DMS53 (cell line): ENCODE results near the gene USO1.
"Not testable (repeated sequence)": the region's sequence is repeated elsewhere in the genome, so short reads cannot be mapped to it uniquely, and the experiment has no call there.

Experiments
- DNase-seq: peaks from one replicate; lab custom pipeline; 2025; lab: John Stamatoyannopoulos, UW

Gene USO1, protein sequence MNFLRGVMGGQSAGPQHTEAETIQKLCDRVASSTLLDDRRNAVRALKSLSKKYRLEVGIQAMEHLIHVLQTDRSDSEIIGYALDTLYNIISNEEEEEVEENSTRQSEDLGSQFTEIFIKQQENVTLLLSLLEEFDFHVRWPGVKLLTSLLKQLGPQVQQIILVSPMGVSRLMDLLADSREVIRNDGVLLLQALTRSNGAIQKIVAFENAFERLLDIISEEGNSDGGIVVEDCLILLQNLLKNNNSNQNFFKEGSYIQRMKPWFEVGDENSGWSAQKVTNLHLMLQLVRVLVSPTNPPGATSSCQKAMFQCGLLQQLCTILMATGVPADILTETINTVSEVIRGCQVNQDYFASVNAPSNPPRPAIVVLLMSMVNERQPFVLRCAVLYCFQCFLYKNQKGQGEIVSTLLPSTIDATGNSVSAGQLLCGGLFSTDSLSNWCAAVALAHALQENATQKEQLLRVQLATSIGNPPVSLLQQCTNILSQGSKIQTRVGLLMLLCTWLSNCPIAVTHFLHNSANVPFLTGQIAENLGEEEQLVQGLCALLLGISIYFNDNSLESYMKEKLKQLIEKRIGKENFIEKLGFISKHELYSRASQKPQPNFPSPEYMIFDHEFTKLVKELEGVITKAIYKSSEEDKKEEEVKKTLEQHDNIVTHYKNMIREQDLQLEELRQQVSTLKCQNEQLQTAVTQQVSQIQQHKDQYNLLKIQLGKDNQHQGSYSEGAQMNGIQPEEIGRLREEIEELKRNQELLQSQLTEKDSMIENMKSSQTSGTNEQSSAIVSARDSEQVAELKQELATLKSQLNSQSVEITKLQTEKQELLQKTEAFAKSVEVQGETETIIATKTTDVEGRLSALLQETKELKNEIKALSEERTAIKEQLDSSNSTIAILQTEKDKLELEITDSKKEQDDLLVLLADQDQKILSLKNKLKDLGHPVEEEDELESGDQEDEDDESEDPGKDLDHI

DNA sequence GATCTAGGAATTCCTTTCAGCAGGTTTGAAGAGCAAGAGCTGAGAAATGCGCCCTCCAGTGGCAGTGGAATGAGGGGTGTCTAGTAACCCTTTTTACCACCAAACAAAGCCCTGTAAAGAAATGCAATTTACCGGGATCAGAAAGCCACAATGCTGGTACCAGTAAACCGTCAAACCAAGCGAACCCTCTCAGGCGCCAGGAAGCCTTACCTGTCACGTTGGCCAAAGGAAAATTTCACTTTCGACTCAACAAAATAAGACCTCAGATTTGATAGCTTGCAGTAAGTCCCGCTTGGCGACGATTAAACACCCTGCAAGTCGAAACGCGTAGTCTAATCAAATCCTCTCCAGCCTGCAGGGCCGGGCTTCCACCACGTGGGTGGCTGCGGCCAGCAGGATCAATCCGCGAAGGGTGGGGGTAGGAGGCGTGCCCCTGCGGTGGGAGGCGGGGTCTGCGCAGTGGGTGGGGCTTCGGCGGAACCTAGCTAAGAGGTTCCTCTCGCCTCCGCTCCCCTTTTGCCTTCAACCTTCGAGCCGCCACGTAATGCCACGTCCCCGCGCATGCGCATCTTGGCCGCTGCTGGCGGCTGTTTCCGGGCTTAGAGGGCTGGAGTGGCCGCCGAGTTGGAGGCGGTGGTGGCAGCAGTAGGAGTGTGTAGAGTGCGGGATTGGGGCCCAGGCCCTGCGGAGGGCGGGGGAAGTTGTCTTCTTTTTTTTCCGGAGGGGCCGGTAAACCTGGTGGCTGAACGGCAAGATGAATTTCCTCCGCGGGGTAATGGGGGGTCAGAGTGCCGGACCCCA is at the start of gene USO1:
Gene USO1 (plus strand): TSS at position 512 of the 801 bp plus-strand sequence. CDS start 243 bp downstream, at position 755.
- DNase-seq, result peak; percentile 98

DNA sequence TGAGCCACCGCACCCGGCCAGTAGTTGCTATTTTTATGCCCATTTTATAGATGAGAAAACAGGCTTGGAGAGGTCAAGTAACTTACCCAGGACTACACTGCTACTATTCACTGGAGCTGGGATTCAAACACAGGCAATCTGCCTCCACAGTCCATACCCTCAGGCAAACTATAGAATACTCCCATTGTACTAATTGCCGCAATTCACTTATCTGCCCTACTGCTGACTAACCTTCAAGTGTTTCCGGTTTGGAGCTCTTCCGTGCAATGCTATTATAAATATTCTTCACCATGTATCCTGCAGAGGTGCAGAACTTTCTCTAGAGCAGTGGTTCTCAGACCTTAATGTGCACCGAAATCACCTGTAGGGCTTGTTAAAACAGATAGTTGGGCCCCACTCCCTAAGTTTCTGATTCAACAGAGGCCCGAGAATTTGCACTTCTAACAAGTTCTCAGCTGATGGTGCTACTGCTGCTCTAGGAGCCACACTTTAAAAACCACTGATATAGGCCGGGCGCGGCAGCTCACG is 49.3 kb upstream of the USO1 start:
- DNase-seq, result no peak

DNA sequence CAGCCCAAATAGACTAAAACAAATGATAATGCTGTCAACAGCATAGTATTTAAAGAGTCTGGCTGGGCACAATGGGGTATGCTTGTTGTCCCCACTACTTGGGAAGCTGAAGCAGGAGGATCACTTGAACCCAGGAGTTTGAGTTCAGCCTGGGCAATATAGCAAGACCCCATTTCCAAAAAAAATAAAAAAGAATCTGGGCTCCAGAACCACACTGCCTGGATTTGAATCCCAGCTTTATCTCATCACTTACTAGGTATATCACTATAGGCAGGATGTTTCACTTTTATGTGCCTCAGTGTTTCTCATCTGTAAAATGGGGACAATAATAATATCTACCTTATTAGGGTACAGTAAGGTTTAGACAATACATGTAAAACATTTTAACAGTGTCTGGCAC is 45.9 kb upstream of the USO1 start:
- no peak for DNase-seq

DNA sequence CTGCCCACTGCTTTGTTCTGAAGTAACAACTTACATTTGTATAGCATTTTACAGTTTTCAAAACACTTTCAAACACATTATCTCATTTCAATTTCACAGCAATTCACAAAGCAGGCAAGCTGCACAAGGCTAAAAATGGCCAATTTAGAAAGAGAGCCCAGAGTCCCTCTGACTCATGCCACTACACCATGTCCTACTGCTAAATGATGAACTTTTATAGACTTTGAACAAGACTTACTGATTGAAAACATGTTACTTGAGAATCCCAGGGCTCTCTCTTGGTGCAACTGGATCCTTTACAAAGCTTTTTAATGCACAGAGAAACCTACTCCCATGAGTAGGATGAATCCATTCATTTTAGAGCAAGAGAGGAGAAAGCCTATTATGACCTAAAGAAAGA is 45.4 kb upstream of the USO1 start:
- DNase-seq, result no peak

DNA sequence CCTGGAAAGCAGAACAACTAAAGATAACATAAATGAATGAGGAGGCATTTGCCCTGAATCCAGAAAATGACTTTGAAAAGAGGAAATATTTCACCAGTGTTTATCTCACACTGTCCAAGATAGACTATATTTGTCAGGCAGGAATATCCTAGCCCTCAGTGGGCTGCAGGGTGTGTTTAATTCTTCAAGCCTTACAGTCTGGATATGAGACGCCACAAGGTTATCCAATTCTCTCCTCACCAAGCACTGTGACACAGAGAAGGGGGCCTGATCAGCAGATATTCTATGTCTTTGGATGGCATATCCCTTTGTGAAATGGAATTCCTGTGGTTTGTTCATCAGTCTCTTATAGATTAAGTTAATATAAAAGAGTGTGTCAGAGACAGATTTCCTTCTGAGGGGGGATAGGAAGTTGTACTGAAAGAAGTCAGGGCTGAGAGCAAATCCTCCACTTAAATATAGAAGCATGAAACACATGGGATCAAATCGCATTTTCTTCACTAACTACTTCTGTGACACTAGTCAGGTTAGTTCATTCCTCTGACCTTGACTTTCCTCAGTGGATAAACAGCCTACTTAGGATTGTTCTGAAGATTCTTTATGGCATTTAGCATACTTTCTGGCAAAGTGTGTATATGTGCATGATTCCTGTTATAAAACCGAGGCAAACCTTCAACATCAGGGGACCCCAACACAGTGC is 44.4 kb upstream of the USO1 start:
- no peak for DNase-seq

DNA sequence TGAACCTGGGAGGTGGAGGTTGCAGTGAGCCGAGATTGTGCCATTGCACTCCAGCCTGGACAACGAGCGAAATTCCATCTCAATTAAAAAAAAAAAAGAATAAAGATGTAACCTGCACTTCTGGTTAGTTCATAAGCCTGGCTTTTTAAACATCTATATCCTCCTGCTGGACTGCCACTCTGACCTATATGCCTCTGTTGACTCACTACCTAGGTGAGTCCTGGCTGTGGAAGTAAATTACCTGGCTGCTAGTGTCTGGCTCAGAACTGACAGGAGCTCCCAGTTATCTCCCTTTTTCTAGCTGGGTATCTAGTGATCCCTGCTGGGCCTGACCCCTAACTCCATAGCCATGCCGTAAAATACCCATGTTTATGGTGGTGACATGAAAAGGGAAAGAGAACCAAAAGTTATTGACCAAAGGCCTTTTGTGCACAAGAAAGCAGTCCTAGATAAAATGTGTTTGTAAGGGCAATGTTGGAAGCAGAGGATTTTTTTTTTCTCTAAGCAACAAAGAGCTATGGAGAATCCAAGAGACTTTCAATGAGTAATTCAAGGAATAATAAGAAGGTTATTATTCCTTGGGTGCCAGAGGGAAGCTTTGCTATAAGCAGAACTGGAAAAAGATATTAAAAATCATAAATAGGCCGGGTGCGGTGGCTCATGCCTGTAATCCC is 40.8 kb upstream of the USO1 start:
- DNase-seq, result no peak

DNA sequence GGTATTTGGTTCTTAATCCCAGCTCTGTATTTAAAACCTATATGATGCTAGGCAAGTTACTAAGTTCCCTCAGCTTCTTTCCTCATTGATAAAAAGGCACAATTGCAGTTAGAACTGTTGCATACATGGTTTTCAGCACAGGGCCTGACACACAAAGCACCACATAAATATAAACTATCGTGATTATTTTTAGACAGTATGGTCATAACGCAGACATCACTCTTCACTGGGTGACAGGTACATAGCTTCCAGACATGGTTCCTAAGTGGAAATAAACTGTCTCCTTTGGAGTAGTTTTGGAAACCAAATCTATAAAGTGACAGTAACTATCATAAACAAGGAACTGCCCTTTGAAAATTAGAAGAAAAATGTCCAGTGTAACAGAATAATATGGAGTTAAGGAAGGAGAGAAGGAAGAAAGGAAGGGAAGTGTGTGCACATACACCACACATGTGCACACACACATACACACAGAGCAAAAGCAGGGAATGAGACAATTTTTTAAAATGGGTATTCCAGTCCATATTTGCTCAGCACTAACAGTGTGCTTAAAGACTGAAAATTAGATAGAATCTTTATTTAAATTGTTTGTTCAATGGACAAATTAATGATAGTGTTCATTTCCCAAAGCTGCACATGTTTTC is 38.7 kb upstream of the USO1 start:
- no peak for DNase-seq

DNA sequence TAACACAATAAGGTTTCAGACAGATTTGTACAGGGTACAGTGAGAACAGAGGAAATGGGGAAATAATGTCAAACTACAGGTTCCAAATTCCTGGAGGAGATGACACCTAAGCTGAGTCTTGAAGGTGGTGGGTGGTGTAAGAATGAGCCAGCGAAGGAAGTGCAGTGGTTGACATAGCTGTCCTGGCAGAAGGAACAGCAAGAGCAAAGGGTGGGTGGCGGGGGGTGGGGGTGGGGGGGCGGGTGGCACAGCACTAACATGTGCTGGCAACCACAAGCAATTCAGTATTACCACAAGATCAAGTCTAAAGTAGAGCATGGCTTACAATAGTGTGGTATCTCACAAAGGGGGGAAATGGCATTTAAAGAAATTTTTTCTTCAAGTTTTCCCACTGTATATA is 38.0 kb upstream of the USO1 start:
- DNase-seq, result no peak

DNA sequence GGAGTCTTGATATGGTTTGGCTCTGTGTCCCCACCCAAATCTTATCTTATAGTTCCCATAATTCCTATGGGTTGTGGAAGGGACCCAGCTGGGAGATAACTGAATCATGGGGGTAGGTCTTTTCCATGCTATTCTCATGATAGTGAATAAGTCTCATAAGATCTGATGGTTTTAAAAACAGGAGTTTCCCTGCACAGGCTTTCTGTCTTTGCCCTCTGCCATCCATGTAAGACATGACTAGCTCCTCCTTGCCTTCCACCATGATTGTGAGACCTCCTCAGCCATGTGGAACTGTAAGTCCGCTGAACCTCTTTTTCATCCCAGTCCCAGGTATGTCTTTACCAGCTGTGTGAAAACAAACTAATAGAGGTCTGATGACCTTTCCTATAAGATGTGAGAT is 37.3 kb upstream of the USO1 start:
- DNase-seq, result not testable (repeated sequence)

DNA sequence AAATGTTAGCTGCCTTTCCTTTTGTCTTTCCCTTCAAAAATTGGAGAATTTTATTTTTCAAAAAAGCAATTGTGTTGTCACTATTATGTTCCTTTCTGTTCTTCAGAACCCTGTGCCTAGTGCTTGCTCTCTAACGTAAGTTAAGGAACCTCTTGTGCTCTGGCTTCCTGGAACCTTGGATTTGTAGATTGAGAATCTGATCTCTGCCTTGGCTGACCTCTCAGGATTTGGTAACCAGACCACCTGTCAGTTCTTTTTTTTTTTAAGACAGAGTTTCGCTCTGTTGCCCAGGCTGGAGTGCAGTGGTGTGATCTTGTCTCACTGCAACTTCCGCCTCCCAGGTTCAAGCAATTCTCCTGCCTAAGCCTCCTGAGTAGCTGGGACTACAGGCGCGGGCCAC is 32.3 kb upstream of the USO1 start:
- DNase-seq, result not testable (repeated sequence)

DNA sequence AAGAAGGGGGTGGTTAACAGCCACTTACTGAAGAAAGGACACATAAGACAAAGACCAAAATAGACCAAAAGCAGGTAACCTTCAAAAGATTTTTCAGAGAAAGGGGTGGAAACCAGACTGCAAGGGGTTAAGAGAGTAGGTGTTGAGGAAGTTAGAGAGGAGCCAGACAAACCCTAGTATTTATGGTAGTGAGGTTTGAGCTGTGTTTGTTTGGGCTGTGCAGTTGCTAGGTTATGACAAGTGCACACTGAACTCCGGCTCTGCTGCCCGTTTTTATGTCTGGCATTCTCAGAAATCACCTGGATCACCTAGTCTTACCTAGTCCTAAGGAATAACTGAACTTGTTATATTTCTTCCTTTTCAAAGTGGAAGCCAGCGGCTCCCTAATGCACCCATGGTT is 28.3 kb upstream of the USO1 start:
- peak; percentile 21 for DNase-seq

DNA sequence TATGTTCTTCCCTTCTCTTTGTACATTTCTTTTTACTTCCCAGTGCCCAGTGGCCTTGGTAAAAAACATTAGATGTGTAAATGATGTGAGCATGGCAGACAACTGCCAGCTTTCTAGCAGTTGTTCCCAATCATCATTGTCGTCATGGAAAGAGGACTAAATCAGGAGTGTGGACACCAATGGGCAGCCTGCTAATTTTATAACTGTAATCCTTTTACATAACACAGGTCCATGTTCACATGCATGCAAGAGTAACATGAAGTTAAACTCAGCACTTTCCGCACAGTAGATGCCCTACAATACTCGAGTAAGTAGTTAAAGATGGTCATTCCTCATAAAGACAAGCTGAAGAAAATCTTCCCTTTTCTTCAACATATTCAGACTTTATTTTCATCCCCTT is 27.8 kb upstream of the USO1 start:
- DNase-seq, result no peak

DNA sequence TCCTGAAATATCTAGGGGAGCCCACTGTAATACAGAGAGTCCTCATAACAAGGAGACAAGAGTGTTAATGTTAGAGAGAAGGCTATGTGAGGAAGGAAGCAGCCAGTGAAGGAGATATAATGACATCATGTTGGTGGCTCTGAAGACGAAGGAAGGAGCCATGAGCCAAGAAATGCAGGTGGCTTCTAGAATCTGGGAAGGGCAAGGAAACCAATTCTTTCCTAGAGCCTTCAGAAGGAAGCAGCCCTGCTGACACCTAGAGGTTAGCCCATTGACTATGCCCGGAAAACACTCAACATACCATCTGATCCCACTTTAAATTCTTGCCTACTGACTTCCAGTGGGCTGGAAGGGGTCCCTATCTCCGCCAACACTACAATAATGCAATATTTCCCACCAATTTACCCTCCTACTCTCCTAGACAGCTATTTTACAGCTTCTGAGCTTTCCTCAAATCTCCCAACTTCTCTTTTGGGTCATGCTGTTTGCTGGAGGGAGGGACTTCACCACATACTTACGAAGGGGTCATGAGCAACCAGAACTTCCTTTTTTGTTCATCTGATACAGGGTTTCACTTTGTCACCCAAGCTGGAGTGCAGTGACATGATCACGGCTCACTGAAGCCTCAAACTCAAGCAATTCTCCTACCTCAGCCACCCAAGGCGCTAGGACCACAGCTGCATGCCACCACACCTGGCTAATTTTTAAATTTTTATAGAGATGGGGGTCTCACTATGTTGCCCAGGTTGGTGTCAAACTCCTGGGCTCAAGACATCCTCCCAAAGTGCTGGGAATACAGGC is 26.0 kb upstream of the USO1 start:
- DNase-seq, result no peak

DNA sequence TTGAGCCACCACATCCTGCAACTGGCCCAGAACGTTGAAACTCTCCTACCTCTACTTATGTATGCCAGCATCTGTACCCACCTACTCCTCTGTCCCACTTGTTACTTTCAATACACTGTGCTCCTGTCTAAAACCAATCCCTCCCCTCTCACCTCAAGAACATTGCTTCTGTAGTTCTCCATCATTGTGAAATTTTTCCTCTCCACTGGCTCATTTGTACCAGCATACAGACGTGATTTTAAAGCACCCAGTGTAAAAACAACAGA is 25.5 kb upstream of the USO1 start:
- DNase-seq, result no peak

DNA sequence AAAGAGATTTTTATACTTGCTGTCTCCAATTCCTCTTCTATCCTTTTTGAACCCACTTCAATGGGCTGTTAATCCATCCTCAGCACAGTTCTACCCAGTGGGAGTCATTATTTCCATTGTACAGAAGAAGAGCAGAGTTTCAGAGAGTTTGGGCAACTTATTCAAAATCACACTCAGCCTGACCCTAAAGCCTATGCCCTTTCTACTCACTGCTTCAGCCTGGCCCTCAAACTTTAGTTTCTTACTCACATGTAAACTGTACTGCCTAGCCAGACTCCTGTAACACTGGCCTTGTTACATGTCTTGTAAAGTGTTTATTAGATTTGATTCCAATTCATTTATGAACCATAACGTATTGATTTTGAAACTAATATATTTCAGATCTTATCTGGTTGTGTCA is 25.1 kb upstream of the USO1 start:
- no peak for DNase-seq

DNA sequence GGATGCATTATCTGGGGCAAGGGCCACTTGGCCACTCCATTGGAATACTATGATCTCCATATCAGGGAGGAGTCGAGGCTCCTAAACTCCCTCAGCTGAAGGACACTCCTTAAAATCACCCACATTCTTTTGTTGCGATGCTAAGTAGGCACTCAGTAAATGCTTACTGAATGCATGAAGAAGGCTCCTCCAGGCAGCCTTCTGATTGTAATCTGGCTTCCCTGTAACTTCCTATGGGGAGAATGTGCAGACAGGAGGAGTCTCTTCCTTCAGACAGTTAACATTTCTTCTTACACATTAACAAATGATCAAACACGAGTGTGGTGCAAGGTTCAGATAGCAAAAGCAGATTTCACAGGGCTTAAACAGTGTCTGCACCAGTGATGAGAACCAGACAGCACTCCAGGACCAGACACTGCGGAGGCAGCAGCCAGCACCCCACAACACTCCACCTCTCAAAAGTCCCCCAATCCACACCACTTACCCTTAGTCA is 21.4 kb upstream of the USO1 start:
- no peak for DNase-seq

DNA sequence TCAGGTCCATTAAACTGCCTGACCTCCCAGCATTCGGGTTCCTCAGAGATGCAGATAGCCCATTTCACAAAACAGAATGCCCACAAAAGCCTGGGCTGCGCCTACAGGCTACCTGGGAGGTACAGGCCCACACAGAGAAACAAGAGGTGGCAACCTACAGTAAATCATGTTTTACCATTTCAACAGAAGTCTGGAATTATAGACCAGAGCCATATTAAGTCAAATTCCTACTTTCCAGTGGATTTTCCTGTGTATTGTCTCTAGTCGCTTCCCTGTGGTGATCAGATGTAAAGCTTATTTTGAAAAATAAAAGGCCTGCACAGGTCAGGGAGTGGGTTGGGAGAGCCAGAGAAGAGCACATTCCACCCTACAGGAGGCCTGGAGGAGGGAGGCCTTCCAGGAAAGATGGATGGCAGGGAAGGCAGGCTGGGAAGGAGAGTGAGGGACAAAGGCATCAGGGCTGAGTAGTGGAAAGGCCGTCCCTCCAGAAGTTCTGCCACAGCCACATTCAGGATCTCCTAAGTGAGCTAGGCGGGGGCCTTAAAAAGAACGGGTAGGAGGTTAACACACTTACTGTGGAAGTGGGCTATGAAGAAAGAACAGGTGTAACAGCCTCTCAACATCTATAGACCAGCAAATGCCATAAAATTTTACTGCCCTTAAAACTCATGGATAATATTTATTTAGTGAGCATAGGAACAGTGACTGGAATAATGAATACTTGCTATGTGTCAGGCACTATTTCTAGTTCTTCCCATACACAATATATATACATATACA is 19.0 kb upstream of the USO1 start:
- DNase-seq, result no peak

DNA sequence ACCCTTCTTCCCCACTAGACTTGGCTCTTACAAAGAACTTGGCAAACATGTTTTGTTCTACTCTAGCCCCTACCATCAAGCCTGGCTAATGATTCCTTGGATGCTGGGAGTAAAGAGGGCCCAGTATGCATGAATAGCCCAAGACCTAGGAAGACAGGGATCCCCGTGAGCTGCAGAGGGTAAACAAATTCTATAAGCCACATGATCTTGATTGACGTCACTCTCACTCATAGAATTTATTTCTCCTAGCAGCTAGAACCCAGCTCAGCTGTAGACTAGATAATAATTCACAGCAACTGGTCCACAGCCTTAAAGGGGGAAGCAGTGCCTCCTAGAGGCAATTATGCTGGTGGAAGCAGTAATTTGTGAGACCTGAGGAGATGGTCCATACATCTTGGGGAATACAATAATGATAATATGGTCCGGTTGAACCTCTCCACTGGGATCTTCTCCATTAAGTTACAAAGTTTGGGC is 16.1 kb upstream of the USO1 start:
- peak; percentile 17 for DNase-seq

DNA sequence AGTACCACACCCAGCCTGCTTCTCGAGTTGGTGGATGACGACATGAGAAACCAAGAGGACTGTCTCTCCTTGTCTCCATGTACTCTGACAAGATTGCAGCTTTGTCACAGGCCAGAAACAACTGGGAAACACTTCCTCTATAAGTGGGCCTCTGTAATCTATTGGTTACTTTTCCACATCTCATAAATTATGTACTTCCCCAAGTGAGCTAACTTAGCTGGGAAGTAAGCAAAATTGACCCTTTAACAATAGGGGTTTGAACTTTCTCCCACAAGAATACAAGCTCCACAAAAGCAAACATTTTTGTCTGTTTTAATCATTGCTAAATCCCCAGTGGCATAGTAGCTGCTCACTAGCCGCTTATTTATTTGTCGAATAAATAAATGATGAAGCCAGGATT is 14.1 kb upstream of the USO1 start:
- no peak for DNase-seq
